Esophagus muscularis mucosa (tissue), 4 donors: ENCODE measurements around the gene FOXF1. TPM values are rescaled to one million over a fixed set of nuclear protein-coding genes. Genes with fewer than 3 reads are reported as not detected.

ENCODE experiments used
- DNase-seq: peaks from one replicate; pipeline ENCODE4 v3.0.0-alpha.2; 2017; ENCODE audit errors: extremely low spot score
- H3K27ac ChIP-seq, 4 donors: fragments of 200-600 bp; sonication (generic); replicated peaks in 1 of 4; 1 replicate in 3 of 4; 2 replicates in 1 of 4; pipeline ENCODE4 v1.5.1; 2016 to 2019; ENCODE audit warnings: mild to moderate bottlenecking in 1 of 4
- H3K27me3 ChIP-seq, 4 donors: fragments of 200-600 bp; sonication (generic); one replicate each; pipeline versions ENCODE4 v1.5.1 to v1.6.0; 2016 to 2019
- H3K36me3 ChIP-seq, 4 donors: fragments of 200-600 bp; sonication (generic); one replicate each; pipeline ENCODE4 v1.5.1; 2016 to 2019
- H3K4me1 ChIP-seq, 4 donors: fragments of 200-600 bp; sonication (generic); one replicate each; pipeline ENCODE4 v1.5.1; 2016 to 2019
- H3K4me3 ChIP-seq, 4 donors: fragments of 200-600 bp; sonication (generic); 1 replicate in 2 of 4; 2 replicates in 2 of 4; pipeline ENCODE4 v1.5.1; 2016 to 2019; ENCODE audit warnings: mild to moderate bottlenecking in 4 of 4, moderate library complexity in 1 of 4
- H3K9me3 ChIP-seq, 4 donors: fragments of 200-600 bp; sonication (generic); 1 replicate in 3 of 4; 2 replicates in 1 of 4; pipeline ENCODE4 v1.5.1; 2016 to 2019
- CTCF ChIP-seq, 3 experiments: fragments of 200-600 bp in 2 of 3; fragments of 450-650 bp in 1 of 3; sonication (generic) in 2 of 3; IDR thresholded peaks; one replicate each; pipeline ENCODE4 v1.5.1; 2017 to 2019; ENCODE audit warnings: antibody characterized with exemption in 3 of 3, mild to moderate bottlenecking in 2 of 3, moderate library complexity in 1 of 3
- EP300 ChIP-seq: sonication (generic); formaldehyde crosslinking; IDR thresholded peaks from one replicate; pipeline ENCODE4 v1.6.1; 2017; ENCODE audit warnings: antibody characterized with exemption
- POLR2A ChIP-seq: fragments of 450-650 bp; IDR thresholded peaks from one replicate; pipeline ENCODE4 v1.6.1; 2017; ENCODE audit warnings: antibody characterized with exemption, moderate library complexity, mild to moderate bottlenecking, low read depth
- POLR2AphosphoS5 ChIP-seq, 2 donors: sonication (generic); formaldehyde crosslinking; IDR thresholded peaks; one replicate each; pipeline ENCODE4 v1.6.1; 2017; ENCODE audit warnings: antibody characterized with exemption in 2 of 2
- WGBS: methylation state at CpG from one replicate; pipeline ENCODE4 v1.1.5; 2018; 5-methylcytosine and 5-hydroxymethylcytosine counted together
- intact Hi-C: fragments of 100-400 bp; cut with DNase I; formaldehyde crosslinking; loops from one replicate; pipeline ENCODE4 v1.15.1; 2023
- total RNA-seq, 4 donors: library from RNA; depleted of rRNA; stranded (reverse); fragments of >200 nt; gene quantifications; one replicate each; pipeline versions ENCODE4 v1.1.0 to v1.2.1, GENCODE V29; 2016

The FOXF1 gene
- total RNA-seq, 4 donors from 2014 or later: 40.7 to 94.5 (median 69.3) TPM

- Histone ChIP-seq H3K27ac (no peak overlapping the region), H3K36me3 (no peaks in the 10 kb centered on the region), H3K4me3 (peak overlapping the region; percentile 6 to 36 (median 12)), H3K9me3 (no peaks in the 10 kb centered on the region), H3K4me1 (peaks cover 5 to 47% (median 33%) of the 10 kb centered on the region in 4 donors), H3K27me3 (peaks cover 0 to 95% (median 41%) of the 10 kb centered on the region in 4 donors)
- intact Hi-C loops: loop anchor here (2.0 kb wide), 2 partner anchors 499 to 715 kb away; no protein-coding TSS in a partner anchor
- 2% methylated on average over 41 of the region's 41 CpGs for WGBS
- peak; percentile 97 for DNase-seq
- TF ChIP-seq POLR2A: no peak
- TF ChIP-seq EP300: no peak
- peak in 1 of 2 donors; percentile 54 for TF ChIP-seq POLR2AphosphoS5 (IDR thresholded peaks at IDR 0.05)
- TF ChIP-seq CTCF (IDR thresholded peaks at IDR 0.05): peak in 2 of 3 experiments; percentile 100
Observed at GRCh38 chr16:86563469-86564345, 53.4 kb downstream of the FOXF1 start.

Other genes with a start within 250 kb of the FOXF1 start
- gene MTHFSD, start 44.7 kb downstream of the FOXF1 start, total RNA-seq: 10 to 100 TPM; 10.1 to 17.9 (median 15.5) TPM
- gene FOXC2, start 56.3 kb downstream of the FOXF1 start, total RNA-seq: 1 to 10 TPM in 2 of 4 donors, under 1 TPM in 2; 0.71 to 1.7 (median 1.1) TPM
- under 1 TPM; 0.52 to 0.83 (median 0.69) TPM for gene FOXL1, start 68.0 kb downstream of the FOXF1 start, total RNA-seq